HepG2 (cell line): Measurements from ENCODE around the gene PRKCZ. TPM values are rescaled to one million over a fixed set of nuclear protein-coding genes. Genes with fewer than 3 reads are reported as not detected.

Source experiments
- ARNT ChIP-seq: fragments of 450-650 bp; IDR thresholded peaks from 2 replicates; pipeline ENCODE4 v1.6.1; 2017
- FOXP4 ChIP-seq: sonication (generic); formaldehyde crosslinking; IDR thresholded peaks from 2 replicates; pipeline ENCODE4 v1.4.0; 2020; ENCODE audit warnings: missing genetic modification reagents
- HIC2 ChIP-seq: sonication (generic); formaldehyde crosslinking; IDR thresholded peaks from 2 replicates; pipeline ENCODE4 v1.9.0; 2022; ENCODE audit warnings: low read depth, missing genetic modification reagents
- KAT2B ChIP-seq: fragments of 150-350 bp; IDR thresholded peaks from 2 replicates; pipeline ENCODE4 v1.6.1; 2014; ENCODE audit warnings: low read depth, low read length, borderline replicate concordance
- POLR2AphosphoS2 ChIP-seq: IDR thresholded peaks from 2 replicates; pipeline ENCODE4 v1.6.1; 2011; ENCODE audit warnings: low read depth, low read length, improper control_type of control experiment
- RFXANK ChIP-seq: IDR thresholded peaks from 2 replicates; pipeline ENCODE4 v1.6.1; 2016
- SNAPC4 ChIP-seq: sonication (generic); formaldehyde crosslinking; IDR thresholded peaks from 2 replicates; pipeline ENCODE4 v1.4.0; 2020; ENCODE audit warnings: mild to moderate bottlenecking, missing genetic modification reagents
- SP2 ChIP-seq: sonication (generic); formaldehyde crosslinking; IDR thresholded peaks from 2 replicates; pipeline ENCODE4 v1.5.1; 2020; ENCODE audit warnings: mild to moderate bottlenecking, missing genetic modification reagents
- SP4 ChIP-seq: sonication (generic); formaldehyde crosslinking; IDR thresholded peaks from 2 replicates; pipeline ENCODE4 v1.8.1; 2023; ENCODE audit warnings: mild to moderate bottlenecking, missing genetic modification reagents
- TEF ChIP-seq: sonication (generic); formaldehyde crosslinking; IDR thresholded peaks from 2 replicates; pipeline ENCODE4 v1.5.0; 2020; ENCODE audit warnings: missing genetic modification reagents
- ZBTB39 ChIP-seq: sonication (generic); formaldehyde crosslinking; IDR thresholded peaks from 2 replicates; pipeline ENCODE4 v1.5.0; 2020; ENCODE audit warnings: missing genetic modification reagents
- ZNF782 ChIP-seq: sonication (generic); formaldehyde crosslinking; IDR thresholded peaks from 2 replicates; pipeline ENCODE4 v1.4.0; 2020; ENCODE audit warnings: missing genetic modification reagents, mild to moderate bottlenecking, borderline replicate concordance
- polyA plus RNA-seq, 8 experiments: library from polyadenylated mRNA; depleted of rRNA in 3 of 8; stranded (reverse) in 7 of 8; unstranded in 1 of 8; fragments of >200 nt; fragmentation: Illumina TruSeq in 4 of 8; extraction: Trizol in 4 of 8; gene quantifications; 2 replicates each; pipeline versions ENCODE4 v1.2.1 to v1.2.3, GENCODE V29; 2011 to 2016; ENCODE audit warnings: low read depth in 4 of 8, missing spikeins in 1 of 8, mixed read lengths in 1 of 8; ENCODE audit not compliant: insufficient read depth in 1 of 8
- total RNA-seq, 5 experiments: library from RNA; depleted of rRNA; stranded (reverse); fragments of >200 nt; fragmentation: Illumina TruSeq; extraction: Trizol; gene quantifications; 2 replicates each; pipeline ENCODE4 v1.2.3, GENCODE V29; 2016; ENCODE audit warnings: low read depth in 1 of 5
- TF ChIP-seq, protein P1 (sequence below): sonication (generic); formaldehyde crosslinking; conservative IDR thresholded peaks from 2 replicates; pipeline ENCODE4 v1.4.0; 2020; ENCODE audit warnings: missing genetic modification reagents
- TF ChIP-seq, protein P2 (sequence below): sonication (generic); formaldehyde crosslinking; IDR thresholded peaks from 2 replicates; pipeline ENCODE4 v1.4.0; 2020; ENCODE audit warnings: missing genetic modification reagents, borderline replicate concordance

The PRKCZ gene
- total and polyA plus RNA-seq, 2 of the 13 experiments (the other 11 are each of a cell fraction or from before 2014, with no cell fraction given): 34.7 to 85.2 TPM

DNA sequence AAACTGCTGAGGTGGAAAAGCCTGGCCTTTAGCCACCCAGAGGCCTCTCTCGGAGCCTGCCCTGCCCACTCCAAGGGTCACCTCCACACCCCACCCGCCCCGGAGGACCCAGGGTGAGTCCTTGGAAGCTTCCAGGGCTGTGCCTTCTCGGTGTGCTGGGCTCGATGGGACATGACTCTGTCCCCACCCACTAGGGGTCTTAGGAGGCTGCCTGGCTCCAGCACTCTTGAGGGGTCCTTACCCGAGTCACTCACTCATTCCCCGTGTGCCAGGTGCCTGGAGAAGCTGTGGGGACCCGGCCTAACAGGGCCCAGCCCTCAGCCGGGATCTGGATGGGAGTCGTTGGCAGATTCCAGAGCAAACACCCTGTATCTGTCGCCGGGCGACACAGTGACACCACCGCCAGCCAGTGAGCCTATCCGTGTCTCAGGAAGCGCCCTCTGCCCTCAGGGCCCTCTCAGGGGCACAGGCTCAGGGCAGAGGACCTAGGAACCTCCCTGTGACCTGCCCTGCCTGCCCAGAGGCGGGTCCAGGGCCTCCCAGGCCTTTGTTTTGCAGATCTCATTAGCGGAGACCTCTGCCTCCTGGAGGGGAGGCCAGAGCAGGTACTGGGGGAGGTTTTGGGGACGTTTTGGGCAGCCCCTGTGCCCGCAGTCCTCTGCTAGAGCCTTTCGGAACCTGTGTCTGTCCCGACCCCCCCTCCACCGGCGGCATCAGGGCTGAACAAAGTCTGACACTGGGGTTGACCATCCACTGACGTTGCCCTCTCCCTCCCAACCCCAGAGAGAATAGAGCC, 3.1 kb upstream of the PRKCZ start (continued):
- TF ChIP-seq FOXP4 (peak; percentile 43; the same call in 1 of the 2 replicates), ZBTB39 (CRISPR knock-in tag) (no peak; the same call in 1 of the 2 replicates), SP4 (CRISPR knock-in tag) (peak; percentile 62; the same call in 1 of the 2 replicates), HIC2 (CRISPR knock-in tag) (no peak; the same call in 1 of the 2 replicates), ARNT (no peak), SP2 (CRISPR knock-in tag) (0 out of 2 replicates have a peak, but pooled peaks have one; percentile 45), KAT2B (no peak), TEF (no peak), RFXANK (no peak), ZNF782 (no peak), POLR2AphosphoS2 (no peak), SNAPC4 (CRISPR knock-in tag) (no peak)
- TF ChIP-seq, protein P1, sequence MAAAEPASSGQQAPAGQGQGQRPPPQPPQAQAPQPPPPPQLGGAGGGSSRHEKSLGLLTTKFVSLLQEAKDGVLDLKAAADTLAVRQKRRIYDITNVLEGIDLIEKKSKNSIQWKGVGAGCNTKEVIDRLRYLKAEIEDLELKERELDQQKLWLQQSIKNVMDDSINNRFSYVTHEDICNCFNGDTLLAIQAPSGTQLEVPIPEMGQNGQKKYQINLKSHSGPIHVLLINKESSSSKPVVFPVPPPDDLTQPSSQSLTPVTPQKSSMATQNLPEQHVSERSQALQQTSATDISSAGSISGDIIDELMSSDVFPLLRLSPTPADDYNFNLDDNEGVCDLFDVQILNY (CRISPR knock-in tag): no peak
- TF ChIP-seq, protein P2, sequence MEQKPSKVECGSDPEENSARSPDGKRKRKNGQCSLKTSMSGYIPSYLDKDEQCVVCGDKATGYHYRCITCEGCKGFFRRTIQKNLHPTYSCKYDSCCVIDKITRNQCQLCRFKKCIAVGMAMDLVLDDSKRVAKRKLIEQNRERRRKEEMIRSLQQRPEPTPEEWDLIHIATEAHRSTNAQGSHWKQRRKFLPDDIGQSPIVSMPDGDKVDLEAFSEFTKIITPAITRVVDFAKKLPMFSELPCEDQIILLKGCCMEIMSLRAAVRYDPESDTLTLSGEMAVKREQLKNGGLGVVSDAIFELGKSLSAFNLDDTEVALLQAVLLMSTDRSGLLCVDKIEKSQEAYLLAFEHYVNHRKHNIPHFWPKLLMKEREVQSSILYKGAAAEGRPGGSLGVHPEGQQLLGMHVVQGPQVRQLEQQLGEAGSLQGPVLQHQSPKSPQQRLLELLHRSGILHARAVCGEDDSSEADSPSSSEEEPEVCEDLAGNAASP (CRISPR knock-in tag): peak; percentile 33; the same call in 1 of the 2 replicates
